ENCODE results near the gene FST.

DNA sequence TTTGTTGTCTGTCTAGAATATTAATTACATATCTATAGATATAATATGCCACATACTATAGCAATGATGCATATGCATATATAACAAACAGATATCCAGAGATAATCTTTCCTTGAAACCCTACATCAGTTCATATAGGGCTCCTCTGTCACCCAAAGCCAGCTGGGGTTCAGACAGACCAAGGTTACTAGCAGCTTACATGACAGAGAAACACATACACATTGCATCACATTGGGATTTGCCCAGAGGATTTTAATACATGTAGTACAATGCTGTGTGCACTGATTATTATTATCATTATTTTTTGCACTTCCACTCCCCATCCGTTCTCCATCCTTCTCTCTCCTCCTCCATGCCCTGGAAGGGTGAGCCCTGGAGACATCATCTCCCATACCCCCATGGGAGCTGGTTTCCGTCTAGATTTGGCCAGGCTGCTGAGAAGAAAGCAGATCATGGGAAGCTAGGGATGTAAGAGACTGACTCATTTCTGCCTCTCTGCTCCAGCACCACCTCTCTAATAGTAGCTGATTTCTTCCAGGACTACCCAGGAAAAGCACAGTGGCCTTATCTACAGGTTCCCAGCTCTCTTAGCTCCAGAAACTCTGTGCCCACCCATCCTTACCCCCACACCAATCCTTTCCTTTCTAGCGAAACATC is 23.3 kb downstream of the FST start:
- TF ChIP-seq, protein P1, sequence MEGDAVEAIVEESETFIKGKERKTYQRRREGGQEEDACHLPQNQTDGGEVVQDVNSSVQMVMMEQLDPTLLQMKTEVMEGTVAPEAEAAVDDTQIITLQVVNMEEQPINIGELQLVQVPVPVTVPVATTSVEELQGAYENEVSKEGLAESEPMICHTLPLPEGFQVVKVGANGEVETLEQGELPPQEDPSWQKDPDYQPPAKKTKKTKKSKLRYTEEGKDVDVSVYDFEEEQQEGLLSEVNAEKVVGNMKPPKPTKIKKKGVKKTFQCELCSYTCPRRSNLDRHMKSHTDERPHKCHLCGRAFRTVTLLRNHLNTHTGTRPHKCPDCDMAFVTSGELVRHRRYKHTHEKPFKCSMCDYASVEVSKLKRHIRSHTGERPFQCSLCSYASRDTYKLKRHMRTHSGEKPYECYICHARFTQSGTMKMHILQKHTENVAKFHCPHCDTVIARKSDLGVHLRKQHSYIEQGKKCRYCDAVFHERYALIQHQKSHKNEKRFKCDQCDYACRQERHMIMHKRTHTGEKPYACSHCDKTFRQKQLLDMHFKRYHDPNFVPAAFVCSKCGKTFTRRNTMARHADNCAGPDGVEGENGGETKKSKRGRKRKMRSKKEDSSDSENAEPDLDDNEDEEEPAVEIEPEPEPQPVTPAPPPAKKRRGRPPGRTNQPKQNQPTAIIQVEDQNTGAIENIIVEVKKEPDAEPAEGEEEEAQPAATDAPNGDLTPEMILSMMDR (conservative IDR thresholded peaks at IDR 0.05) = no peak
- no peak for TF ChIP-seq ZFX (IDR thresholded peaks at IDR 0.05)
